ENCODE measurements around the gene SIRT6.
"Not testable (repeated sequence)": the region's sequence is repeated elsewhere in the genome, so short reads cannot be mapped to it uniquely, and the experiment has no call there.

Gene SIRT6

GRCh38 chr19:4199699-4200293 lies 17.4 kb upstream of the SIRT6 start:
- no peak for DNase-seq (ENCODE audit: low read depth)

- no peak for DNase-seq (ENCODE audit: low read depth)
Observed at GRCh38 chr19:4198467-4199126, 16.2 kb upstream of the SIRT6 start.

GRCh38 chr19:4197625-4198466 lies 15.5 kb upstream of the SIRT6 start:
- DNase-seq (ENCODE audit: low read depth) = no peak

- DNase-seq (ENCODE audit: low read depth) = no peak
Observed at GRCh38 chr19:4197228-4197624, 14.9 kb upstream of the SIRT6 start.

GRCh38 chr19:4196587-4197148 lies 14.3 kb upstream of the SIRT6 start:
- DNase-seq (ENCODE audit: low read depth) = no peak

- no peak for DNase-seq (ENCODE audit: low read depth)
Observed at GRCh38 chr19:4196009-4196408, 13.6 kb upstream of the SIRT6 start.

GRCh38 chr19:4194353-4194752 lies 12.0 kb upstream of the SIRT6 start:
- DNase-seq (ENCODE audit: low read depth) = no peak

GRCh38 chr19:4192537-4192936 lies 10.2 kb upstream of the SIRT6 start:
- not testable (repeated sequence) for DNase-seq (ENCODE audit: low read depth)

GRCh38 chr19:4189641-4190040 lies 7.3 kb upstream of the SIRT6 start:
- no peak for DNase-seq (ENCODE audit: low read depth)

GRCh38 chr19:4187313-4188122 lies 5.2 kb upstream of the SIRT6 start:
- DNase-seq (ENCODE audit: low read depth) = no peak

GRCh38 chr19:4186087-4186993 lies 4.0 kb upstream of the SIRT6 start:
- DNase-seq (ENCODE audit: low read depth) = peak; percentile 68

- DNase-seq (ENCODE audit: low read depth) = no peak
Observed at GRCh38 chr19:4185413-4186086, 3.2 kb upstream of the SIRT6 start.

GRCh38 chr19:4184718-4185352 lies 2.5 kb upstream of the SIRT6 start:
- DNase-seq (ENCODE audit: low read depth) = no peak

- DNase-seq (ENCODE audit: low read depth) = no peak
Observed at GRCh38 chr19:4183967-4184717, 1.8 kb upstream of the SIRT6 start.

- no peak for DNase-seq (ENCODE audit: low read depth)
Observed at GRCh38 chr19:4181053-4181508, 1.3 kb downstream of the SIRT6 start.

GRCh38 chr19:4178990-4179389 lies 3.4 kb downstream of the SIRT6 start:
- no peak for DNase-seq (ENCODE audit: low read depth)

- no peak for DNase-seq (ENCODE audit: low read depth)
Observed at GRCh38 chr19:4177146-4177545, 5.2 kb downstream of the SIRT6 start.

- no peak for DNase-seq (ENCODE audit: low read depth)
Observed at GRCh38 chr19:4175669-4175931, 6.8 kb downstream of the SIRT6 start.

Data from stimulated activated CD8-positive, alpha-beta memory T cell treated with anti-CD3 and anti-CD28 coated beads, Interleukin-12 subunit alpha, Interleukin-12 subunit beta, amount 100 ng/mL, for 1 hour (primary cell).